Esophagus muscularis mucosa (tissue), 4 donors: Measurements from ENCODE around the gene RAB11FIP2. TPM values are rescaled to one million over a fixed set of nuclear protein-coding genes. Genes with fewer than 3 reads are reported as not detected.

ENCODE experiments used
- DNase-seq: peaks from one replicate; pipeline ENCODE4 v3.0.0-alpha.2; 2017; ENCODE audit errors: extremely low spot score
- H3K27ac ChIP-seq, 4 donors: fragments of 200-600 bp; sonication (generic); replicated peaks in 1 of 4; 1 replicate in 3 of 4; 2 replicates in 1 of 4; pipeline ENCODE4 v1.5.1; 2016 to 2019; ENCODE audit warnings: mild to moderate bottlenecking in 1 of 4
- H3K27me3 ChIP-seq, 4 donors: fragments of 200-600 bp; sonication (generic); one replicate each; pipeline versions ENCODE4 v1.5.1 to v1.6.0; 2016 to 2019
- H3K36me3 ChIP-seq, 4 donors: fragments of 200-600 bp; sonication (generic); one replicate each; pipeline ENCODE4 v1.5.1; 2016 to 2019
- H3K4me1 ChIP-seq, 4 donors: fragments of 200-600 bp; sonication (generic); one replicate each; pipeline ENCODE4 v1.5.1; 2016 to 2019
- H3K4me3 ChIP-seq, 4 donors: fragments of 200-600 bp; sonication (generic); 1 replicate in 2 of 4; 2 replicates in 2 of 4; pipeline ENCODE4 v1.5.1; 2016 to 2019; ENCODE audit warnings: mild to moderate bottlenecking in 4 of 4, moderate library complexity in 1 of 4
- H3K9me3 ChIP-seq, 4 donors: fragments of 200-600 bp; sonication (generic); 1 replicate in 3 of 4; 2 replicates in 1 of 4; pipeline ENCODE4 v1.5.1; 2016 to 2019
- EP300 ChIP-seq: sonication (generic); formaldehyde crosslinking; IDR thresholded peaks from one replicate; pipeline ENCODE4 v1.6.1; 2017; ENCODE audit warnings: antibody characterized with exemption
- POLR2A ChIP-seq: fragments of 450-650 bp; IDR thresholded peaks from one replicate; pipeline ENCODE4 v1.6.1; 2017; ENCODE audit warnings: antibody characterized with exemption, moderate library complexity, mild to moderate bottlenecking, low read depth
- POLR2AphosphoS5 ChIP-seq, 2 donors: sonication (generic); formaldehyde crosslinking; IDR thresholded peaks; one replicate each; pipeline ENCODE4 v1.6.1; 2017; ENCODE audit warnings: antibody characterized with exemption in 2 of 2
- WGBS: methylation state at CpG from one replicate; pipeline ENCODE4 v1.1.5; 2018; 5-methylcytosine and 5-hydroxymethylcytosine counted together
- intact Hi-C: fragments of 100-400 bp; cut with DNase I; formaldehyde crosslinking; loops from one replicate; pipeline ENCODE4 v1.15.1; 2023
- total RNA-seq, 4 donors: library from RNA; depleted of rRNA; stranded (reverse); fragments of >200 nt; gene quantifications; one replicate each; pipeline versions ENCODE4 v1.1.0 to v1.2.1, GENCODE V29; 2016
- TF ChIP-seq, protein P1 (sequence below), 3 experiments: fragments of 200-600 bp in 2 of 3; fragments of 450-650 bp in 1 of 3; sonication (generic) in 2 of 3; IDR thresholded peaks; one replicate each; pipeline ENCODE4 v1.5.1; 2017 to 2019; ENCODE audit warnings: antibody characterized with exemption in 3 of 3, mild to moderate bottlenecking in 2 of 3, moderate library complexity in 1 of 3

The RAB11FIP2 gene
- total RNA-seq, 4 donors from 2014 or later, result 34.8 to 46.5 (median 38.8) TPM

DNA sequence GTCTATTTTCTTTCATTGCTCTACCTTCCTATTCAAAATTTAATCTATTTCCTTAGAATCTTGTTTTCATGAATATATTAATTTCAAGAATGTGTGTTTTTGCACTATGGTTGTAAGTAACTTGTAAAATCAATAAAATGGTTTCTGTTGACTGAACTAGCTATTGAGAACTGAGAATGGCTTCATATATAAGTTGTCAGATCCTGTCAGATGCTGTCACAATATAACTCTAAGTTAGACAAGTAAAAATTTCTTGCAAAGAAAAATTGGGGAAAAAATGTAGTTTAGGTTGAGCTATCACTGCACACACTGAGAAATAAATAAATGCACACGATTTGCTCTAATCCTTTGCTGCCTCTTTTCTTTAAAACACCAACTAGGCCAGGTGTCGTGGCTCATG lies 89.8 kb downstream of the RAB11FIP2 start:
- Histone ChIP-seq H3K4me1 (no peaks in the 10 kb centered on the region), H3K27ac (no peak overlapping the region), H3K9me3 (no peaks in the 10 kb centered on the region), H3K27me3 (no peaks in the 10 kb centered on the region), H3K36me3 (no peaks in the 10 kb centered on the region), H3K4me3 (no peak overlapping the region)
- no peak for TF ChIP-seq EP300
- TF ChIP-seq, protein P1, sequence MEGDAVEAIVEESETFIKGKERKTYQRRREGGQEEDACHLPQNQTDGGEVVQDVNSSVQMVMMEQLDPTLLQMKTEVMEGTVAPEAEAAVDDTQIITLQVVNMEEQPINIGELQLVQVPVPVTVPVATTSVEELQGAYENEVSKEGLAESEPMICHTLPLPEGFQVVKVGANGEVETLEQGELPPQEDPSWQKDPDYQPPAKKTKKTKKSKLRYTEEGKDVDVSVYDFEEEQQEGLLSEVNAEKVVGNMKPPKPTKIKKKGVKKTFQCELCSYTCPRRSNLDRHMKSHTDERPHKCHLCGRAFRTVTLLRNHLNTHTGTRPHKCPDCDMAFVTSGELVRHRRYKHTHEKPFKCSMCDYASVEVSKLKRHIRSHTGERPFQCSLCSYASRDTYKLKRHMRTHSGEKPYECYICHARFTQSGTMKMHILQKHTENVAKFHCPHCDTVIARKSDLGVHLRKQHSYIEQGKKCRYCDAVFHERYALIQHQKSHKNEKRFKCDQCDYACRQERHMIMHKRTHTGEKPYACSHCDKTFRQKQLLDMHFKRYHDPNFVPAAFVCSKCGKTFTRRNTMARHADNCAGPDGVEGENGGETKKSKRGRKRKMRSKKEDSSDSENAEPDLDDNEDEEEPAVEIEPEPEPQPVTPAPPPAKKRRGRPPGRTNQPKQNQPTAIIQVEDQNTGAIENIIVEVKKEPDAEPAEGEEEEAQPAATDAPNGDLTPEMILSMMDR (IDR thresholded peaks at IDR 0.05), result no peak
- TF ChIP-seq POLR2AphosphoS5 (IDR thresholded peaks at IDR 0.05), result no peak
- no peak for TF ChIP-seq POLR2A
- no peak for DNase-seq
- intact Hi-C loops, result no loop called here
- WGBS, result 65% methylated on average over 2 of the region's 2 CpGs

DNA sequence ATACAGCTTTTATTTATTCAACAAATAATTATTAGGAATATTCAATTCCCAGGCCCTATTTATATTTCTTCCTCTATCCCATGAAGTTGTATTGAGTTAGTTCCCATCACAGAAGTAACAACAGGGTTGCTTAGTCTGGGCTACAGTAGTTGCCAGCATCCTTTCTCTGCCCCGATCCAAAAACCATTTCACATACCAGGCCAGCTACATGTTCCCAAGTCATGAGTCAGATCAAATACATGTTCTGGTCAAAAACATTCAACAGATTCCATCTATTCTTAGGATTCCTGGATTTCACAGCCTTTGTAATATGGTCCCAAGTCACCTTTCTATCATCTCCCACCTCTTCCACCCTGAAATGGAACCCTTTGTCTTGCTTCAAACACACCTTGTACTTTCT lies 91.6 kb downstream of the RAB11FIP2 start:
- Histone ChIP-seq H3K4me3 (no peak overlapping the region), H3K4me1 (no peaks in the 10 kb centered on the region), H3K36me3 (no peaks in the 10 kb centered on the region), H3K9me3 (no peaks in the 10 kb centered on the region), H3K27me3 (peaks cover 0 to 4% (median 0%) of the 10 kb centered on the region in 4 donors), H3K27ac (no peak overlapping the region)
- DNase-seq, result no peak
- intact Hi-C loops, result no loop called here
- WGBS, result 91% methylated on average over 1 of the region's 1 CpG
- TF ChIP-seq POLR2A, result no peak
- TF ChIP-seq POLR2AphosphoS5 (IDR thresholded peaks at IDR 0.05), result no peak
- no peak for TF ChIP-seq EP300
- TF ChIP-seq, protein P1 (IDR thresholded peaks at IDR 0.05), result no peak
